Measurements from ENCODE around the gene PIM1. TPM values are rescaled to one million over a fixed set of nuclear protein-coding genes. Genes with fewer than 3 reads are reported as not detected.

Gene PIM1
- total and polyA plus RNA-seq, 9 of the 15 experiments (the other 6 are each of a cell fraction or from before 2014, with no cell fraction given): 19.0 to 789 (median 212) TPM

DNA sequence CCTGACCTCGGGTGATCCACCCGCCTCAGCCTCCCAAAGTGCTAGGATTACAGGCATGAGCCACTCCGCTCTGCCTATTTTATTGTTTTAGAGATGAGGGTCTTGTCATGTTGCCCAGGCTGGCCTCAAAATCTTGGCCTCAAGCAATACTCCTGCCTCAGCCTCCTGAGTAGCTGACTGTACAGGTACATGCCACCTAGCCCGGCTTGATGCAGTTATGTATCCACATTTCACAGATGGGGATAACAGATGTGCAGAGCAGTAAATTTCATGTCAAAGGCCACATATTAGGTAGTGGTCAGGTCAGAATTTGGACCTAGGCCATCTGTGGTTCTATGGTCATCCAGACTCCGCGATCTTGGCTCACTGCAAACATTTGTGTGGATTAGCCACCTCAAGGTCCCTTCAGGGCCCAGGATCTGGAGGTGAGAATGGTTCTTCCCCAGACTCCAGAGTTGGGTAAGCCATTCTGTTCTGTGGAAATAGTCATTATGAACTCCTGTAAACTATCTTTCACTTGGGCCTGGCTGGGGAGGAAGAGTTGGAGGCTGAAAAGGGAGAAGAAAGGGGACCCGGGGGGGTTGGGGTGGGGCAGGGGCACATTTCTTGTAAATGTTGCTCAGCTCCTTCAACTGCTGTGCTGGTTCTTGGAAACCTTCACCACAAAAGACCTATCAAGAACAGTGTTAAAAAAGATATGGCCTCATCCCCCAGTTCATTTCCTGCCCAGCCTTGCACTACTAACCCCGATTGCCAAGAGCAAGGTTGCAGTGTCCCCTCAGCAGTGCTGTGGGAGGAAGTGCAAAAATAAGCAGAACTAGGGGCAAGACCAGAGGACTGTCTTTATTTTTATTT is 13.0 kb downstream of the PIM1 start (continued):
- peak; percentile 32; the same call in 1 of the 2 replicates for TF ChIP-seq MGA (IDR thresholded peaks at IDR 0.05)
- no peak for TF ChIP-seq MTA1 (IDR thresholded peaks at IDR 0.05; ENCODE audit: borderline replicate concordance)
- TF ChIP-seq NFRKB (IDR thresholded peaks at IDR 0.05; ENCODE audit: low read depth): peak; percentile 100
- TF ChIP-seq NUFIP1 (IDR thresholded peaks at IDR 0.05; ENCODE audit: partially characterized antibody): no peak
- 0 out of 2 replicates have a peak, but pooled peaks have one; percentile 13 for TF ChIP-seq ZFP1 (CRISPR knock-in tag; IDR thresholded peaks at IDR 0.05)
- TF ChIP-seq CXXC5 (CRISPR knock-in tag; IDR thresholded peaks at IDR 0.05): peak; percentile 81
- TF ChIP-seq IRF2 (CRISPR knock-in tag; IDR thresholded peaks at IDR 0.05): no peak
- no peak for TF ChIP-seq CGGBP1 (CRISPR knock-in tag; IDR thresholded peaks at IDR 0.05)
- no peak for TF ChIP-seq PPARD (CRISPR knock-in tag; IDR thresholded peaks at IDR 0.05)
- peak; percentile 68 for TF ChIP-seq MAFK (IDR thresholded peaks at IDR 0.05; ENCODE audit: low read length)
- TF ChIP-seq EWSR1 (IDR thresholded peaks at IDR 0.05; ENCODE audit: borderline replicate concordance, low read depth, partially characterized antibody): no peak
- peak in 1 of 2 experiments; percentile 74; a peak in 2 of 4 replicates for TF ChIP-seq TRIM24 (IDR thresholded peaks at IDR 0.05)
- 0 out of 2 replicates have a peak, but pooled peaks have one; percentile 31 for TF ChIP-seq TCFL5 (CRISPR knock-in tag; conservative IDR thresholded peaks at IDR 0.05)
- TF ChIP-seq MCM3 (IDR thresholded peaks at IDR 0.05): no peak
- TF ChIP-seq SRSF3 (IDR thresholded peaks at IDR 0.05; ENCODE audit: insufficient read depth, low read length): no peak
- peak; percentile 93 for TF ChIP-seq ZNF583 (CRISPR knock-in tag; IDR thresholded peaks at IDR 0.05)
- TF ChIP-seq ZFP36 (IDR thresholded peaks at IDR 0.05; ENCODE audit: low read depth, low read length, partially characterized antibody): no peak
- TF ChIP-seq ZNF316 (IDR thresholded peaks at IDR 0.05): no peak
- TF ChIP-seq PHF8 (IDR thresholded peaks at IDR 0.05; ENCODE audit: borderline replicate concordance, low read length): no peak; the same call in 1 of the 2 replicates
